RWPE2 (cell line): ENCODE measurements around the gene NLRP1.

Experiments
- ATAC-seq: fragments of 200-7000 bp; cut with Tn5 transposase; 3 replicates; pipeline ENCODE4 v1.9.1; 2021; ENCODE audit warnings: low read depth
- DNase-seq: peaks from one replicate; pipeline ENCODE4 v3.0.0-alpha.2; 2020; ENCODE audit warnings: low spot score
- H3K27ac ChIP-seq: fragments of 450-650 bp; 2 replicates; pipeline ENCODE4 v1.5.1; 2017; ENCODE audit warnings: mild to moderate bottlenecking; ENCODE audit not compliant: poor library complexity, severe bottlenecking
- H3K27me3 ChIP-seq: fragments of 250-450 bp; sonication (Bioruptor Pico); 2 replicates; pipeline ENCODE4 v1.5.1; 2021; ENCODE audit warnings: mild to moderate bottlenecking, moderate library complexity; ENCODE audit not compliant: insufficient read depth, poor library complexity, severe bottlenecking
- H3K36me3 ChIP-seq: fragments of 250-450 bp; sonication (Bioruptor Pico); 2 replicates; pipeline ENCODE4 v1.5.1; 2020; ENCODE audit warnings: low read depth, mild to moderate bottlenecking, moderate library complexity
- H3K4me1 ChIP-seq: fragments of 250-450 bp; sonication (Bioruptor Pico); 2 replicates; pipeline ENCODE4 v1.5.1; 2021; ENCODE audit warnings: mild to moderate bottlenecking, moderate library complexity; ENCODE audit not compliant: insufficient read depth, poor library complexity, severe bottlenecking
- H3K4me3 ChIP-seq: fragments of 250-450 bp; sonication (Bioruptor Pico); 2 replicates; pipeline ENCODE4 v1.5.1; 2021; ENCODE audit warnings: mild to moderate bottlenecking, moderate library complexity; ENCODE audit not compliant: severe bottlenecking
- H3K9me3 ChIP-seq: fragments of 250-450 bp; sonication (Bioruptor Pico); 2 replicates; pipeline ENCODE4 v1.5.1; 2021; ENCODE audit warnings: mild to moderate bottlenecking, moderate library complexity; ENCODE audit not compliant: severe bottlenecking
- CTCF ChIP-seq: fragments of 450-650 bp; IDR thresholded peaks from one replicate; pipeline ENCODE4 v1.5.1; 2017; ENCODE audit warnings: mild to moderate bottlenecking, moderate library complexity; ENCODE audit not compliant: poor library complexity, severe bottlenecking

The NLRP1 gene

GRCh38 chr17:5532581-5532980 is 51.7 kb downstream of the NLRP1 start:
- Histone ChIP-seq H3K4me3 (no peak overlapping the region), H3K27ac (no peak overlapping the region), H3K9me3 (no peaks in the 10 kb centered on the region), H3K36me3 (peaks cover 45% of the 10 kb centered on the region), H3K4me1 (no peaks in the 10 kb centered on the region), H3K27me3 (no peaks in the 10 kb centered on the region)
- no peak for DNase-seq
- no peak for TF ChIP-seq CTCF
- ATAC-seq: no peak

GRCh38 chr17:5531085-5531418 is 53.3 kb downstream of the NLRP1 start:
- TF ChIP-seq CTCF: no peak
- Histone ChIP-seq H3K9me3 (no peaks in the 10 kb centered on the region), H3K4me3 (no peak overlapping the region), H3K4me1 (no peaks in the 10 kb centered on the region), H3K27ac (no peak overlapping the region), H3K27me3 (no peaks in the 10 kb centered on the region), H3K36me3 (peaks cover 47% of the 10 kb centered on the region)
- DNase-seq (no peak), ATAC-seq (no peak)

GRCh38 chr17:5530265-5531084 is 53.8 kb downstream of the NLRP1 start:
- H3K27ac ChIP-seq: no peak overlapping the region
- H3K9me3 ChIP-seq: no peaks in the 10 kb centered on the region
- no peaks in the 10 kb centered on the region for H3K4me1 ChIP-seq
- no peak overlapping the region for H3K4me3 ChIP-seq
- H3K36me3 ChIP-seq: peaks cover 48% of the 10 kb centered on the region
- DNase-seq (no peak), ATAC-seq (no peak)
- TF ChIP-seq CTCF: no peak
- H3K27me3 ChIP-seq: no peaks in the 10 kb centered on the region

GRCh38 chr17:5527601-5528250 is 56.6 kb downstream of the NLRP1 start:
- no peaks in the 10 kb centered on the region for H3K9me3 ChIP-seq
- no peak for TF ChIP-seq CTCF
- H3K4me3 ChIP-seq: no peak overlapping the region
- H3K27me3 ChIP-seq: no peaks in the 10 kb centered on the region
- peaks cover 42% of the 10 kb centered on the region for H3K36me3 ChIP-seq
- H3K27ac ChIP-seq: peak overlapping the region; percentile 41
- ATAC-seq (no peak), DNase-seq (no peak)
- no peaks in the 10 kb centered on the region for H3K4me1 ChIP-seq
